Duodenal mucosa (tissue), 2 donors: Measurements from ENCODE around the gene PPM1J.
A peak's percentile ranks its signal among the peaks of the same experiment; 100 is the strongest.
"Not testable (repeated sequence)": the region's sequence is repeated elsewhere in the genome, so short reads cannot be mapped to it uniquely, and the experiment has no call there.

Experiments used
- H3K27ac ChIP-seq: one replicate; pipeline ENCODE4 v1.7.0; 2013; ENCODE audit warnings: low read depth, low read length
- H3K27me3 ChIP-seq, 2 donors: one replicate each; pipeline ENCODE4 v1.7.0; 2013; ENCODE audit warnings: low read length in 2 of 2, control low read depth in 1 of 2; ENCODE audit not compliant: insufficient read depth in 2 of 2, control insufficient read depth in 1 of 2
- H3K36me3 ChIP-seq, 2 donors: one replicate each; pipeline ENCODE4 v1.7.0; 2013; ENCODE audit warnings: low read length in 2 of 2, control low read depth in 1 of 2; ENCODE audit not compliant: insufficient read depth in 2 of 2, control insufficient read depth in 1 of 2
- H3K4me1 ChIP-seq, 2 donors: one replicate each; pipeline ENCODE4 v1.7.0; 2013; ENCODE audit warnings: low read length in 2 of 2, control low read depth in 1 of 2; ENCODE audit not compliant: insufficient read depth in 2 of 2, control insufficient read depth in 1 of 2
- H3K4me3 ChIP-seq, 2 donors: one replicate each; pipeline ENCODE4 v1.7.0; 2013; ENCODE audit warnings: low read length in 2 of 2, low read depth in 1 of 2
- H3K9ac ChIP-seq, 2 donors: one replicate each; pipeline ENCODE4 v1.7.0; 2013; ENCODE audit warnings: low read length in 2 of 2, low read depth in 1 of 2
- H3K9me3 ChIP-seq, 2 donors: one replicate each; pipeline ENCODE4 v1.7.0; 2013; ENCODE audit warnings: low read length in 2 of 2, control low read depth in 1 of 2; ENCODE audit not compliant: control insufficient read depth in 1 of 2

PPM1J gene

GRCh38 chr1:112737573-112737972 lies 22.4 kb upstream of the PPM1J start:
- no peaks in the 10 kb centered on the region for H3K36me3 ChIP-seq

GRCh38 chr1:112735752-112736151 lies 20.6 kb upstream of the PPM1J start:
- Histone ChIP-seq H3K9ac (no peak overlapping the region), H3K27ac (no peak overlapping the region), H3K36me3 (no peaks in the 10 kb centered on the region), H3K9me3 (no peaks in the 10 kb centered on the region), H3K27me3 (peaks cover 0 to 5% of the 10 kb centered on the region in 2 donors), H3K4me1 (no peaks in the 10 kb centered on the region), H3K4me3 (no peak overlapping the region)

More at GRCh38 chr1:112737573-112737972, 22.4 kb upstream of the PPM1J start:
- Histone ChIP-seq H3K9me3 (no peaks in the 10 kb centered on the region), H3K27ac (no peak overlapping the region), H3K9ac (no peak overlapping the region), H3K4me3 (no peak overlapping the region), H3K4me1 (no peaks in the 10 kb centered on the region), H3K27me3 (peaks cover 11% of the 10 kb centered on the region in 2 donors)

- H3K27me3 ChIP-seq: no peaks in the 10 kb centered on the region
These were observed 16.3 kb upstream of the PPM1J start for GRCh38 chr1:112731451-112731850.

GRCh38 chr1:112729909-112730308 lies 14.8 kb upstream of the PPM1J start:
- Histone ChIP-seq H3K36me3 (no peaks in the 10 kb centered on the region), H3K9ac (no peak overlapping the region), H3K27me3 (no peaks in the 10 kb centered on the region), H3K9me3 (no peaks in the 10 kb centered on the region), H3K4me3 (no peak overlapping the region), H3K4me1 (no peaks in the 10 kb centered on the region), H3K27ac (no peak overlapping the region)

More at GRCh38 chr1:112731451-112731850, 16.3 kb upstream of the PPM1J start:
- Histone ChIP-seq H3K9ac (no peak overlapping the region), H3K27ac (no peak overlapping the region), H3K9me3 (no peaks in the 10 kb centered on the region), H3K4me3 (no peak overlapping the region), H3K36me3 (no peaks in the 10 kb centered on the region), H3K4me1 (no peaks in the 10 kb centered on the region)

GRCh38 chr1:112729011-112729410 lies 13.9 kb upstream of the PPM1J start:
- H3K4me1 ChIP-seq, H3K9ac ChIP-seq, H3K4me3 ChIP-seq, H3K36me3 ChIP-seq, H3K27me3 ChIP-seq, H3K9me3 ChIP-seq, H3K27ac ChIP-seq: not testable (repeated sequence)

GRCh38 chr1:112728306-112728971 lies 13.3 kb upstream of the PPM1J start:
- not testable (repeated sequence) for H3K9me3 ChIP-seq, H3K9ac ChIP-seq, H3K36me3 ChIP-seq, H3K4me3 ChIP-seq, H3K4me1 ChIP-seq, H3K27me3 ChIP-seq, H3K27ac ChIP-seq

GRCh38 chr1:112727716-112728115 lies 12.6 kb upstream of the PPM1J start:
- Histone ChIP-seq H3K9me3 (no peaks in the 10 kb centered on the region), H3K36me3 (no peaks in the 10 kb centered on the region), H3K4me3 (no peak overlapping the region), H3K4me1 (peaks cover 5 to 6% of the 10 kb centered on the region in 2 donors), H3K27me3 (peaks cover 0 to 8% of the 10 kb centered on the region in 2 donors), H3K27ac (no peak overlapping the region), H3K9ac (no peak overlapping the region)

- H3K9me3 ChIP-seq, H3K4me1 ChIP-seq, H3K4me3 ChIP-seq, H3K27ac ChIP-seq, H3K9ac ChIP-seq, H3K36me3 ChIP-seq: not testable (repeated sequence)
- H3K27me3 ChIP-seq: peaks cover 6 to 18% of the 10 kb centered on the region in 2 donors
These were observed 9.1 kb upstream of the PPM1J start for GRCh38 chr1:112724240-112724639.

GRCh38 chr1:112723511-112723839 lies 8.3 kb upstream of the PPM1J start:
- Histone ChIP-seq H3K4me1 (peaks cover 9% of the 10 kb centered on the region in 2 donors), H3K27me3 (peaks cover 6 to 21% of the 10 kb centered on the region in 2 donors), H3K9me3 (no peaks in the 10 kb centered on the region), H3K36me3 (no peaks in the 10 kb centered on the region), H3K4me3 (no peak overlapping the region), H3K27ac (no peak overlapping the region), H3K9ac (peak overlapping the region in 1 of 2 donors; percentile 6)

- H3K36me3 ChIP-seq: no peaks in the 10 kb centered on the region
- peak overlapping the region; percentile 21 to 35 for H3K4me3 ChIP-seq
- no peaks in the 10 kb centered on the region for H3K9me3 ChIP-seq
- peaks cover 9 to 21% of the 10 kb centered on the region in 2 donors for H3K27me3 ChIP-seq
- no peak overlapping the region for H3K27ac ChIP-seq
- H3K9ac ChIP-seq: peak overlapping the region in 1 of 2 donors; percentile 6
- peaks cover 9% of the 10 kb centered on the region in 2 donors for H3K4me1 ChIP-seq
These were observed 7.7 kb upstream of the PPM1J start for GRCh38 chr1:112722601-112723510.
